H9 (cell line): ENCODE measurements around the gene STPG3. TPM values are rescaled to one million over a fixed set of nuclear protein-coding genes. Genes with fewer than 3 reads are reported as not detected.

Experiments used
- DNase-seq: peaks from one replicate; pipeline ENCODE4 v3.0.0-alpha.2; 2017
- H2AFZ ChIP-seq: one replicate; pipeline ENCODE4 v1.6.1; 2013; ENCODE audit warnings: mild to moderate bottlenecking, low read length, control low read depth, moderate library complexity
- H2AK5ac ChIP-seq: 2 replicates; pipeline ENCODE4 v1.6.1; 2013; ENCODE audit warnings: low read length, control low read depth, mixed read lengths; ENCODE audit not compliant: insufficient read length
- H2BK120ac ChIP-seq: one replicate; pipeline ENCODE4 v1.6.1; 2013; ENCODE audit warnings: low read depth, mild to moderate bottlenecking, low read length, control low read depth, inconsistent platforms; ENCODE audit not compliant: poor library complexity, severe bottlenecking
- H2BK12ac ChIP-seq: 2 replicates; pipeline ENCODE4 v1.6.1; 2013; ENCODE audit warnings: low read length, control low read depth, mixed read lengths, low read depth; ENCODE audit not compliant: insufficient read length
- H2BK15ac ChIP-seq: 2 replicates; pipeline ENCODE4 v1.6.1; 2013; ENCODE audit warnings: low read depth, low read length, control low read depth
- H2BK20ac ChIP-seq: one replicate; pipeline ENCODE4 v1.6.1; 2013; ENCODE audit warnings: low read depth, mild to moderate bottlenecking, low read length, control low read depth, inconsistent platforms; ENCODE audit not compliant: poor library complexity, severe bottlenecking
- H2BK5ac ChIP-seq: 2 replicates; pipeline ENCODE4 v1.6.1; 2013; ENCODE audit warnings: low read length, control low read depth, mixed read lengths; ENCODE audit not compliant: insufficient read length
- H3K14ac ChIP-seq: 2 replicates; pipeline ENCODE4 v1.6.1; 2013; ENCODE audit warnings: low read length, control low read depth; ENCODE audit not compliant: insufficient read depth
- H3K18ac ChIP-seq: 2 replicates; pipeline ENCODE4 v1.6.1; 2013; ENCODE audit warnings: low read depth, mild to moderate bottlenecking, mixed read lengths, low read length, control low read depth; ENCODE audit not compliant: insufficient read length
- H3K23ac ChIP-seq: 2 replicates; pipeline ENCODE4 v1.6.1; 2013; ENCODE audit warnings: low read length, control low read depth, mixed read lengths, low read depth; ENCODE audit not compliant: insufficient read length
- H3K23me2 ChIP-seq: 2 replicates; pipeline ENCODE4 v1.6.1; 2013; ENCODE audit warnings: low read depth, mild to moderate bottlenecking, mixed read lengths, low read length, control low read depth; ENCODE audit not compliant: insufficient read length, poor library complexity, severe bottlenecking
- H3K27ac ChIP-seq: 2 replicates; pipeline ENCODE4 v1.5.1; 2013; ENCODE audit warnings: low read length, control low read depth, mixed read lengths, low read depth; ENCODE audit not compliant: insufficient read length
- H3K27me3 ChIP-seq: 2 replicates; pipeline ENCODE4 v1.6.1; 2013; ENCODE audit warnings: low read length, control low read depth, inconsistent platforms; ENCODE audit not compliant: insufficient read depth
- H3K4ac ChIP-seq: 2 replicates; pipeline ENCODE4 v1.6.1; 2013; ENCODE audit warnings: low read depth, mild to moderate bottlenecking, control low read depth, inconsistent platforms, low read length, moderate library complexity
- H3K4me1 ChIP-seq: 2 replicates; pipeline ENCODE4 v1.6.1; 2013; ENCODE audit warnings: low read length, control low read depth, inconsistent platforms; ENCODE audit not compliant: insufficient read depth
- H3K4me2 ChIP-seq: 2 replicates; pipeline ENCODE4 v1.6.1; 2013; ENCODE audit warnings: low read length, control low read depth, mixed read lengths; ENCODE audit not compliant: insufficient read length, insufficient read depth
- H3K56ac ChIP-seq: 2 replicates; pipeline ENCODE4 v1.6.1; 2013; ENCODE audit warnings: low read depth, mild to moderate bottlenecking, mixed read lengths, low read length, control low read depth; ENCODE audit not compliant: insufficient read length
- H3K79me1 ChIP-seq: 2 replicates; pipeline ENCODE4 v1.6.1; 2013; ENCODE audit warnings: low read depth, mild to moderate bottlenecking, moderate library complexity, low read length, control low read depth, inconsistent platforms; ENCODE audit not compliant: insufficient read depth, poor library complexity, severe bottlenecking
- H3K79me2 ChIP-seq: 2 replicates; pipeline ENCODE4 v1.6.1; 2013; ENCODE audit warnings: low read length, control low read depth, inconsistent platforms; ENCODE audit not compliant: insufficient read depth
- H3K9ac ChIP-seq: 2 replicates; pipeline ENCODE4 v1.6.1; 2013; ENCODE audit warnings: low read length, control low read depth, mixed read lengths; ENCODE audit not compliant: insufficient read length; ENCODE audit errors: extremely low read depth
- H3K9me3 ChIP-seq: one replicate; pipeline ENCODE4 v1.6.1; 2013; ENCODE audit warnings: low read depth, low read length, inconsistent platforms; ENCODE audit not compliant: control insufficient read depth
- H3T11ph ChIP-seq: one replicate; pipeline ENCODE4 v1.6.1; 2013; ENCODE audit warnings: mild to moderate bottlenecking, low read length, control low read depth, inconsistent platforms
- H4K20me1 ChIP-seq: one replicate; pipeline ENCODE4 v1.6.1; 2013; ENCODE audit not compliant: control insufficient read depth, insufficient read length, insufficient read depth
- H4K5ac ChIP-seq: 2 replicates; pipeline ENCODE4 v1.6.1; 2013; ENCODE audit warnings: low read depth, mild to moderate bottlenecking, mixed read lengths, low read length, control low read depth; ENCODE audit not compliant: insufficient read length
- H4K8ac ChIP-seq: replicated peaks from 2 replicates; pipeline ENCODE4 v1.6.1; 2013; ENCODE audit warnings: low read length, control low read depth, mixed read lengths, low read depth; ENCODE audit not compliant: insufficient read length
- H4K91ac ChIP-seq: 2 replicates; pipeline ENCODE4 v1.6.1; 2013; ENCODE audit warnings: low read depth, mild to moderate bottlenecking, moderate library complexity, mixed read lengths, low read length, control low read depth; ENCODE audit not compliant: insufficient read length
- H3K27ac Mint-ChIP-seq, 3 experiments: 2 replicates in 2 of 3; 3 replicates in 1 of 3; pipeline ENCODE4 v1.8.0; 2020 to 2021; ENCODE audit warnings: mixed read lengths in 3 of 3, mild to moderate bottlenecking in 1 of 3, moderate library complexity in 1 of 3
- H3K27me3 Mint-ChIP-seq: 2 replicates; pipeline ENCODE4 v1.8.0; 2021; ENCODE audit warnings: low read depth, mild to moderate bottlenecking, moderate library complexity, mixed read lengths
- H3K36me3 Mint-ChIP-seq, 3 experiments: 2 replicates in 2 of 3; 3 replicates in 1 of 3; pipeline ENCODE4 v1.8.0; 2020 to 2021; ENCODE audit warnings: low read depth in 3 of 3, mixed read lengths in 3 of 3; ENCODE audit not compliant: insufficient read depth in 1 of 3
- H3K4me1 Mint-ChIP-seq, 2 experiments: 2 replicates each; pipeline ENCODE4 v1.8.0; 2020; ENCODE audit warnings: mixed read lengths in 2 of 2
- H3K4me3 Mint-ChIP-seq, 2 experiments: 2 replicates in 1 of 2; 3 replicates in 1 of 2; pipeline ENCODE4 v1.8.0; 2020 to 2021; ENCODE audit warnings: mild to moderate bottlenecking in 2 of 2, mixed read lengths in 2 of 2, moderate library complexity in 1 of 2
- H3K9me3 Mint-ChIP-seq, 2 experiments: 2 replicates in 1 of 2; 3 replicates in 1 of 2; pipeline ENCODE4 v1.8.0; 2020; ENCODE audit warnings: mild to moderate bottlenecking in 2 of 2, mixed read lengths in 2 of 2, moderate library complexity in 1 of 2
- WGBS: extraction: QIAGEN DNeasy Blood & Tissue Kit; methylation state at CpG from one replicate; pipeline ENCODE4 v1.1.7; 2013; ENCODE audit warnings: missing lambda C conversion rate, low lambda C conversion rate, mixed read lengths; ENCODE audit not compliant: insufficient read length; ENCODE audit errors: extremely low coverage; 5-methylcytosine and 5-hydroxymethylcytosine counted together
- total RNA-seq: library from RNA; stranded (reverse); gene quantifications from 2 replicates; pipeline ENCODE4 v1.2.1, GENCODE V29; 2021
- TF ChIP-seq, protein P1 (sequence below): fragments of 200-600 bp; sonication (generic); conservative IDR thresholded peaks from 3 replicates; pipeline ENCODE4 v1.8.0; 2021; ENCODE audit warnings: antibody characterized with exemption, mild to moderate bottlenecking

STPG3 gene
- total RNA-seq, 1 experiment from 2014 or later = not detected

DNA sequence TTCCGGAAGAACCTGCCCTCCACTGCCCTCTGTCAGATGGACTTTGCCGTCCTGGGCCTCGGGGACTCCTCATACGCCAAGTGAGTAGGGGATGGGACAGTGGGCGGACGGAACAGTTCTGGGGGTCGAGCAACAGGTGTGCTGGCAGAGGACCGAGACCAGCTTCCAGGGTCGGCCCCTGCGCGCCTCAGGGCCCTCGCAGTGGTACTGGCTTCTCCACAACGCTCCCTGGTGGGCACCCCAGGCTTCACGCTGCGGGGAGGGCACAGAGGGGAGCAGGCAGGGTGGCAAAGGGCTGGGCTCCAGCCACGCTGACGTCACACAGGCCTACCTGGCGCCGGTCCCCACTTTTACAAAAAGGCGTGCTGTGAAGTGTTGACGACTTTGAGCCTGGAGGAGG, 38.6 kb upstream of the STPG3 start:
- Histone ChIP-seq H4K91ac (no peak overlapping the region), H3K9ac (no peak overlapping the region), H2BK5ac (no peak overlapping the region), H3K79me2 (no peaks in the 10 kb centered on the region), H4K20me1 (no peaks in the 10 kb centered on the region), H3K18ac (no peak overlapping the region), H2BK12ac (no peak overlapping the region), H3K27me3 (no peaks in the 10 kb centered on the region), H2BK15ac (no peak overlapping the region), H3T11ph (no peak overlapping the region), H3K4me1 (no peaks in the 10 kb centered on the region; the same call in 1 of the 2 replicates), H3K23me2 (no peaks in the 10 kb centered on the region), H3K4ac (no peak overlapping the region), H3K79me1 (peaks cover under 1% of the 10 kb centered on the region), H3K56ac (no peak overlapping the region), H2BK120ac (no peak overlapping the region), H2AFZ (no peak overlapping the region), H3K27ac (no peak overlapping the region), H4K8ac (no peak overlapping the region), H3K9me3 (no peaks in the 10 kb centered on the region), H2AK5ac (no peak overlapping the region), H2BK20ac (no peak overlapping the region), H4K5ac (no peak overlapping the region), H3K14ac (no peak overlapping the region), H3K23ac (no peak overlapping the region), H3K4me2 (no peak overlapping the region)
- Mint-ChIP-seq H3K9me3 (no peaks in the 10 kb centered on the region), H3K27me3 (no peaks in the 10 kb centered on the region), H3K4me3 (no peak overlapping the region), H3K27ac (no peak overlapping the region), H3K36me3 (peaks cover 6 to 41% (median 32%) of the 10 kb centered on the region in 3 experiments; a peak in 6 of 7 replicates), H3K4me1 (peaks cover 4 to 5% of the 10 kb centered on the region in 2 experiments)
- TF ChIP-seq, protein P1, sequence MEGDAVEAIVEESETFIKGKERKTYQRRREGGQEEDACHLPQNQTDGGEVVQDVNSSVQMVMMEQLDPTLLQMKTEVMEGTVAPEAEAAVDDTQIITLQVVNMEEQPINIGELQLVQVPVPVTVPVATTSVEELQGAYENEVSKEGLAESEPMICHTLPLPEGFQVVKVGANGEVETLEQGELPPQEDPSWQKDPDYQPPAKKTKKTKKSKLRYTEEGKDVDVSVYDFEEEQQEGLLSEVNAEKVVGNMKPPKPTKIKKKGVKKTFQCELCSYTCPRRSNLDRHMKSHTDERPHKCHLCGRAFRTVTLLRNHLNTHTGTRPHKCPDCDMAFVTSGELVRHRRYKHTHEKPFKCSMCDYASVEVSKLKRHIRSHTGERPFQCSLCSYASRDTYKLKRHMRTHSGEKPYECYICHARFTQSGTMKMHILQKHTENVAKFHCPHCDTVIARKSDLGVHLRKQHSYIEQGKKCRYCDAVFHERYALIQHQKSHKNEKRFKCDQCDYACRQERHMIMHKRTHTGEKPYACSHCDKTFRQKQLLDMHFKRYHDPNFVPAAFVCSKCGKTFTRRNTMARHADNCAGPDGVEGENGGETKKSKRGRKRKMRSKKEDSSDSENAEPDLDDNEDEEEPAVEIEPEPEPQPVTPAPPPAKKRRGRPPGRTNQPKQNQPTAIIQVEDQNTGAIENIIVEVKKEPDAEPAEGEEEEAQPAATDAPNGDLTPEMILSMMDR = no peak; the same call in 2 of the 3 replicates
- WGBS = no CpG with 5 or more reads among the region's 21 CpGs
- DNase-seq = no peak
